Lower lobe of right lung (tissue), 2 donors: ENCODE results near the gene CASP2. TPM values are rescaled to one million over a fixed set of nuclear protein-coding genes. Genes with fewer than 3 reads are reported as not detected.
A peak's percentile ranks its signal among the peaks of the same experiment; 100 is the strongest.
"Not testable (repeated sequence)": the region's sequence is repeated elsewhere in the genome, so short reads cannot be mapped to it uniquely, and the experiment has no call there.

Experiments
- ATAC-seq, 2 donors: fragments of 200-7000 bp; cut with Tn5 transposase; one replicate each; pipeline ENCODE4 v1.9.1; 2020 to 2022; ENCODE audit warnings: mild to moderate bottlenecking in 2 of 2, moderate library complexity in 2 of 2
- DNase-seq: peaks from one replicate; pipeline ENCODE4 v3.0.0-alpha.2; 2020
- H3K27ac ChIP-seq: fragments of 200-600 bp; one replicate; pipeline ENCODE4 v1.8.0; 2022
- H3K27me3 ChIP-seq: fragments of 200-600 bp; one replicate; pipeline ENCODE4 v1.8.0; 2022; ENCODE audit warnings: low read depth
- H3K36me3 ChIP-seq: fragments of 200-600 bp; one replicate; pipeline ENCODE4 v1.8.0; 2022; ENCODE audit warnings: mild to moderate bottlenecking
- H3K4me1 ChIP-seq: fragments of 200-600 bp; one replicate; pipeline ENCODE4 v1.8.0; 2022
- H3K4me3 ChIP-seq: fragments of 200-600 bp; one replicate; pipeline ENCODE4 v1.8.0; 2022; ENCODE audit warnings: mild to moderate bottlenecking
- H3K9me3 ChIP-seq: fragments of 200-600 bp; one replicate; pipeline ENCODE4 v1.8.0; 2022
- intact Hi-C: fragments of 100-400 bp; cut with DNase I; formaldehyde crosslinking; loops from one replicate; pipeline ENCODE4 v1.11.0; 2022
- total RNA-seq: library from RNA; stranded (reverse); fragmentation: NEBNext Ultra II Directional; extraction: Animal tissue kit (Norgen Biotek cat#: 25700); gene quantifications from one replicate; pipeline ENCODE4 v1.2.1, GENCODE V29; 2021
- TF ChIP-seq, protein P1 (sequence below): fragments of 200-600 bp; IDR thresholded peaks from one replicate; pipeline ENCODE4 v1.8.0; 2022; ENCODE audit warnings: antibody characterized with exemption, mild to moderate bottlenecking
- donor health status: DM: no; HTN: yes; CAD: no; lungs with severe emphysema.

CASP2 gene
- total RNA-seq, 1 donor from 2014 or later: 33.7 TPM

DNA sequence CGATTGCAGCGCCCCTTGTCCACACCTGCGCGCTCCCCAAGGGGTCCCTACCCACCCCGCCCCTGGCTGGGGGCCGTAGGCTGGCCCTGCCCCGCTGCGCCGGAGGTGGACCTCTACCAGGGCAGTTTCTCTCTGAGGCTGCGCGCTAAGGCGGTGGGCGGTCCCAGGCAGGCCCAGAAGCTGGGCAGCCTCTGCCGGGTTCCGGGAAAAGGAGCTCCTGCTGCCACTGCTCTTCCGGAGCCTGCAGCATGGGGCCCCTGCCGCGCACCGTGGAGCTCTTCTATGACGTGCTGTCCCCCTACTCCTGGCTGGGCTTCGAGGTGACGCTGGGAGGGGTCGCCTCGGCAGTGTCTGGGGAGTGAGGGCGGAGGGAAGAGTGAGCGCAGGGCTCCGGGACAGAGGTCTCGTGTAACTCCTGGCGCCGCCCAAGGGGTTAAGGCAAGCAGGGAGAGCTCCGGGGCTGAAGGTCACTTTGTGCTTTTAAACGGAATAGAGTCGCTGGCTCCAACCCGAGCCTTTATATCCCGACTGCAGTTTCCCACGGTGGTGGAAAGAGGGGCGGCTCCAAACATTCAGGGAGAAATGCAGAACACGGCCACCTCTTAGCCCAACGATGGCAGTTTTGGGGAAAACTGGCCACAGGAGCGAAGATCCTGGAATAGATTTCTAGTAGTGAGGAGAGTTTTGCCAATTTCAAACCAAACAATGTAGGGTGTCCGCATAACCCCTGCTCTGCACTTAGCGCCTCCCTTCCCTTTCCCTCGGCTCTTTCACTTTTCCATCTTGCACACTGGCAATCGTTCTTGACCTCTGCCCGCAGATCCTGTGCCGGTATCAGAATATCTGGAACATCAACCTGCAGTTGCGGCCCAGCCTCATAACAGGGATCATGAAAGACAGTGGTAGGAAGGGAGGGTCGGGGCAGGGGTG, 24.6 kb upstream of the CASP2 start, which contains the start of gene GSTK1:
TSS of gene GSTK1 (plus strand) at position 176 of the 930 bp plus-strand sequence. CDS start at position 249, 73 bp downstream.
- H3K9me3 ChIP-seq: no peaks in the 10 kb centered on the region
- ATAC-seq (peak; percentile 97 to 98), DNase-seq (peak; percentile 91)
- peaks cover 37% of the 10 kb centered on the region for H3K4me1 ChIP-seq
- peak within 1 kb of the TSS; percentile 91 for H3K27ac ChIP-seq
- H3K36me3 ChIP-seq: peaks cover 26% of the 10 kb centered on the region
- TF ChIP-seq, protein P1, sequence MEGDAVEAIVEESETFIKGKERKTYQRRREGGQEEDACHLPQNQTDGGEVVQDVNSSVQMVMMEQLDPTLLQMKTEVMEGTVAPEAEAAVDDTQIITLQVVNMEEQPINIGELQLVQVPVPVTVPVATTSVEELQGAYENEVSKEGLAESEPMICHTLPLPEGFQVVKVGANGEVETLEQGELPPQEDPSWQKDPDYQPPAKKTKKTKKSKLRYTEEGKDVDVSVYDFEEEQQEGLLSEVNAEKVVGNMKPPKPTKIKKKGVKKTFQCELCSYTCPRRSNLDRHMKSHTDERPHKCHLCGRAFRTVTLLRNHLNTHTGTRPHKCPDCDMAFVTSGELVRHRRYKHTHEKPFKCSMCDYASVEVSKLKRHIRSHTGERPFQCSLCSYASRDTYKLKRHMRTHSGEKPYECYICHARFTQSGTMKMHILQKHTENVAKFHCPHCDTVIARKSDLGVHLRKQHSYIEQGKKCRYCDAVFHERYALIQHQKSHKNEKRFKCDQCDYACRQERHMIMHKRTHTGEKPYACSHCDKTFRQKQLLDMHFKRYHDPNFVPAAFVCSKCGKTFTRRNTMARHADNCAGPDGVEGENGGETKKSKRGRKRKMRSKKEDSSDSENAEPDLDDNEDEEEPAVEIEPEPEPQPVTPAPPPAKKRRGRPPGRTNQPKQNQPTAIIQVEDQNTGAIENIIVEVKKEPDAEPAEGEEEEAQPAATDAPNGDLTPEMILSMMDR: no peak
- H3K27me3 ChIP-seq: no peaks in the 10 kb centered on the region
- intact Hi-C loops: no loop called here
- H3K4me3 ChIP-seq: peak within 1 kb of the TSS; percentile 89

DNA sequence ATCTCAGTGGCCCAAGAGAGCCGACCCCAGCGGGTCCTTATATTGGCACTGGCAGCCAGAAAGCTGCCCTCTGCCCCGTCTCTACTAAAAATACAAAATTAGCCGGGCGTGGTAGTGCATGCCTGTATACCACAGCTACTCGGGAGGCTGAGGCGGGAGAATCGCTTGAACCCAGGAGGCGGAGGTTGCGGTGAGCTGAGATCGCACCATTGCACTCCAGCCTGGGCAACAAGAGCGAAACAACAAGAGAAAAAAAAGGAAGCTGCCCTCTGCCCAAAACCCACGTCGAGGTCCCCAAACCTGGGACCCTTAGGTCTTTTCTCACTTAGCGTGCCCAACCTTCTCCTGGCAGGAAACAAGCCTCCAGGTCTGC, 24.0 kb upstream of the CASP2 start:
- intact Hi-C loops, DNase-seq, H3K27me3 ChIP-seq, ATAC-seq, H3K9me3 ChIP-seq: not testable (repeated sequence)
- Histone ChIP-seq H3K36me3 (peaks cover 32% of the 10 kb centered on the region), H3K27ac (peak overlapping the region; percentile 91), H3K4me3 (peak overlapping the region; percentile 89), H3K4me1 (peaks cover 31% of the 10 kb centered on the region)

DNA sequence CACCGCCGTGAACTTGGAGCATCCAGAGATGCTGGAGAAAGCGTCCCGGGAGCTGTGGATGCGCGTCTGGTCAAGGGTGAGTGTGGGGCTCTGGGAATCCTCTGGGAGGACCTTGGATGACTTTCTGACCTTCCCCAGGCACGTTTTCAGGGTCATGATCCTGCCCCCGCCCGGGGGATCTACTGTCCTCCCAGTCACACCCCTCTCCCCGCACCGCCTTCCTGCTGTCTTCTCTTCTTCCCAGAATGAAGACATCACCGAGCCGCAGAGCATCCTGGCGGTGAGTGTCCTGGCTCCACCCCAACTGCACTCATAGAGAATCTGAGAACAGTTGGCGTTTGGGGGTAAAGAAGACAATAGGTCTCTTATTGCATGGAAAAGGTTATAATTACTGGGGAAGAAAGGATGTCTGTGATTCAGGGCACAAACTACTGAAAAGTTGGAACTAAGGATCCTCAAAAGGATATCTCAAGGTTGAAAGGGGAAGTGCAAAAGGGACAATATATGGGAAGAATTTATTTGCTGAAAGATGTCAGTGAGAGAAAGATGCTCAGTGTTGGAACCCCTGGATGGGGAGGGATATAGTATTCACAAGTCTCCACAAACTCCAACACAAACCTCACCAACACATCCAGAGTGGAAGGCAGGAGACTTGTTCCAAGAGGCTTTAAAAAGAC, 23.0 kb upstream of the CASP2 start:
- no peak for DNase-seq
- ATAC-seq: no peak
- H3K27ac ChIP-seq: no peak overlapping the region
- peaks cover 42% of the 10 kb centered on the region for H3K36me3 ChIP-seq
- TF ChIP-seq, protein P1: no peak
- H3K27me3 ChIP-seq: no peaks in the 10 kb centered on the region
- intact Hi-C loops: no loop called here
- H3K9me3 ChIP-seq: no peaks in the 10 kb centered on the region
- H3K4me3 ChIP-seq: peak overlapping the region; percentile 89
- H3K4me1 ChIP-seq: peaks cover 28% of the 10 kb centered on the region

DNA sequence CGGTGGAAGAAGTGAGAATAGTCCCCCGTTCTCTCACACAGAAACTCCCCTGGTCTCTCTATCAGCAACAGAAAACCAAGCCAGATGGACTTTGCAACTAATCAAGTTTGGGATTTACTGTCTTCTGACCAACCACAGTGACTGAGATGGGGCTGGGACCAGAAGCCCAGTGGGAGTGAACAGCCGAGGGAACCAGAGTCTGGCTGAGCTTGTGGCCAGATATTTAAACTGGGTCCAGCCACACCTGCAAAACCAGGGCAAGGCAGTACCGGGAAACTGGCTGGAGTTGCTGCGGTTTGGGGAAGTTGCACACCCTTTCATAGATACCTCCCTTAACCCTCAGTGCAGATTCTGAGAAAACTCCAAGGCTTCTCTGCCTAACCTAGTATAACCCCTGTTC, 18.9 kb upstream of the CASP2 start:
- TF ChIP-seq, protein P1: no peak
- intact Hi-C loops: no loop called here
- H3K4me1 ChIP-seq: peaks cover 20% of the 10 kb centered on the region
- H3K27ac ChIP-seq: no peak overlapping the region
- ATAC-seq (no peak), DNase-seq (no peak)
- H3K27me3 ChIP-seq: no peaks in the 10 kb centered on the region
- H3K4me3 ChIP-seq: no peak overlapping the region
- peaks cover 43% of the 10 kb centered on the region for H3K36me3 ChIP-seq
- H3K9me3 ChIP-seq: no peaks in the 10 kb centered on the region

DNA sequence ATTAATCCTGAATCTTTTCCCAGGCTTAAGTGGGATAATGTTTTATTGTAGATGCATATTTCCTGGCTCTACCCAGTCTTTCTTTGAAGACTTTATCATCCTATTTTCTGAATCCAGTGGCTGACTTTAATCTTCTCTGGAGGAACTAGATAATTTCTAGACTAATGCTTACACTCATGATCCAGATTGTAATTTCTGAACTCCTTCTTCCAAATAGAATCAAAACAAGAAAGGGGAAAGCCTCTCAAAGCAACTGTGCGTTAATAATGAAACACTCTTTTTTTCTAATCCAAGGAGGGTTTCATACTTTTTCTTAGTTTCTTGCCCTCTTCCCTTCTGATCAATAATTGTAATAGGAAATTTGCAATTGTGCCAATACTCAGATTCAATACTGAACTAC, 16.9 kb upstream of the CASP2 start:
- TF ChIP-seq, protein P1: no peak
- H3K27me3 ChIP-seq: no peaks in the 10 kb centered on the region
- no peak for ATAC-seq
- no peaks in the 10 kb centered on the region for H3K9me3 ChIP-seq
- H3K4me1 ChIP-seq: no peaks in the 10 kb centered on the region
- intact Hi-C loops: no loop called here
- DNase-seq: no peak
- H3K4me3 ChIP-seq: no peak overlapping the region
- H3K27ac ChIP-seq: no peak overlapping the region
- H3K36me3 ChIP-seq: peaks cover 41% of the 10 kb centered on the region
